Fibroblast of mammary gland (primary cell): ENCODE results near the gene ASPN.

Experiments
- DNase-seq: peaks from one replicate; pipeline ENCODE4 v3.0.0-alpha.2; 2010; ENCODE audit warnings: low read depth
- H3K4me3 ChIP-seq: 2 replicates; pipeline ENCODE4 v1.5.1; 2011; ENCODE audit warnings: low read depth, mild to moderate bottlenecking, low read length, moderate library complexity; ENCODE audit not compliant: control insufficient read depth
- CTCF ChIP-seq: conservative IDR thresholded peaks from 2 replicates; pipeline ENCODE4 v1.5.1; 2011; ENCODE audit warnings: low read depth, low read length, inconsistent platforms; ENCODE audit not compliant: control insufficient read depth, insufficient read depth

Gene ASPN

GRCh38 chr9:92446536-92446935 lies 35.8 kb downstream of the ASPN start:
- H3K4me3 ChIP-seq: no peak overlapping the region
- DNase-seq: peak; percentile 35
- TF ChIP-seq CTCF: no peak

GRCh38 chr9:92444841-92445240 lies 37.5 kb downstream of the ASPN start:
- H3K4me3 ChIP-seq: no peak overlapping the region
- DNase-seq: no peak
- no peak for TF ChIP-seq CTCF

GRCh38 chr9:92440751-92441046 lies 41.6 kb downstream of the ASPN start:
- no peak for TF ChIP-seq CTCF
- H3K4me3 ChIP-seq: no peak overlapping the region

GRCh38 chr9:92439921-92440750 lies 42.2 kb downstream of the ASPN start:
- no peak for TF ChIP-seq CTCF
- H3K4me3 ChIP-seq: no peak overlapping the region
- DNase-seq: peak; percentile 85

More at GRCh38 chr9:92440751-92441046, 41.6 kb downstream of the ASPN start:
- no peak for DNase-seq

DNA sequence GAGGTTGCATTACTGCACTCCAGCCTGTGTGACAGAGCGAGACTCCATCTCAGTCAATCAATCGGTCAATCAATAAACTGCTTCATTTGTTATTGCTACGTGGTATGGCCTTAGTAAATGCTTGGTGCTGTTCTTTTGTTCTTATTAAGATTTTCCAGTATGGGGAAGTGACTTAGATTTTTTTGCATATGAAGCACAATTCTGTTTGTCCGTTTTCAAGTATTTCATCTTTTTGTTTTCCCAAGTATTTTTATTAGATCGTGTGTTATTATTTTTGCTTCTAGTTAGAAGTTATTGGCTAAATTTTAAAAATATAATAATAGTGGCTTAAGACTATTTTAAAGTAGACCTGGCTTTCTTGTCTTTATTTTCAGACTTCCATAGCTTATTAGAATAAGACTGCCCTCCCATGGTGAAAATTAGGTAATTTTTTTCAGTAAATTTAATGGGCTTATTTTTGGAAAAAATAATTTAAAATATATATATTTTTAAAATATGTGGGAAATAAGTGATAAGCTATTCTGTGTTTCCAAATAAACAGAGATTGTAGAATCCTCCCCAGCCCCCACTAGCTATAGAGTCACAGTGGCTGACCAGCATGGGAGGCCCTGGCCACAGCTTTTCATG lies 43.3 kb downstream of the ASPN start:
- peak; percentile 36 for TF ChIP-seq CTCF
- H3K4me3 ChIP-seq: no peak overlapping the region
- DNase-seq: peak; percentile 54

GRCh38 chr9:92435263-92435662 lies 47.0 kb downstream of the ASPN start:
- no peak for DNase-seq
- no peak for TF ChIP-seq CTCF
- H3K4me3 ChIP-seq: no peak overlapping the region

DNA sequence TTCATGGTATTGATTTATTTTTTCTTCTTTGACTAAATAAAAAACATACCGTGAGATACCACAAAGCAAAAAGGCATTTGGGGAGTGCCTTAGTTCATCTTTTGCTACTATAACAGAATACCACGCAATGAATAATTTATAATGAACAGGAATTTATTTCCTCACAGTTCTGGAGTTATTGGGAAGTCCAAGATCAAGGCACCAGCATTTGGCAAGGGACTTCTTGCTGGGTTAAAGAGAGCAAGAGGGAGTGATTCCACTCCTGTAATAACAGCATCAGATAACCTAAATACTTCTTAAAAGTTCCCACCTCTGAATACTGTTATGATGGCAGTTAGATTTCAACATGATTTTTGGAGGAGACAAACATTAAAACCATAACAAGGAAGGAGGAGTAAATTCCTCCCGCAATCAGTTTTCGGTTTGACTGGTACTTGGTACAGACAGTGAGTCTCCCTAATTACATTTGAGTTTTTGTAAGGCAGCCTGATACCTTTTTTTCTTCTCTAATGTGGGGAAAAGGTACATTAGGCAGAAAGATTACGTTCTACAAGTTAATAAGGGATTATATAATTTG lies 49.2 kb downstream of the ASPN start:
- DNase-seq: no peak
- no peak overlapping the region for H3K4me3 ChIP-seq
- no peak for TF ChIP-seq CTCF
